MM.1S (cell line): ENCODE results near the gene KDM2A.

ENCODE experiments used
- DNase-seq: peaks from one replicate; pipeline ENCODE4 v3.0.0-alpha.2; 2015
- H2AFZ ChIP-seq: fragments of 300-600 bp; sonication (generic); 2 replicates; pipeline ENCODE4 v1.6.0; 2016; ENCODE audit warnings: antibody characterized with exemption, low read length
- H3F3A ChIP-seq: fragments of 300-600 bp; sonication (generic); 2 replicates; pipeline ENCODE4 v1.6.1; 2016; ENCODE audit warnings: mild to moderate bottlenecking, antibody characterized with exemption, low read length, moderate library complexity, mixed read lengths; ENCODE audit not compliant: insufficient read depth
- H3K27ac ChIP-seq: fragments of 300-600 bp; sonication (generic); 2 replicates; pipeline ENCODE4 v1.5.1; 2016; ENCODE audit warnings: mild to moderate bottlenecking, low read length
- H3K27me3 ChIP-seq: fragments of 300-600 bp; sonication (generic); replicated peaks from 2 replicates; pipeline ENCODE4 v1.6.0; 2016; ENCODE audit warnings: low read length; ENCODE audit not compliant: insufficient read depth
- H3K36me3 ChIP-seq: fragments of 300-600 bp; sonication (generic); replicated peaks from 2 replicates; pipeline ENCODE4 v1.6.1; 2016; ENCODE audit warnings: mild to moderate bottlenecking, low read length, mixed read lengths; ENCODE audit not compliant: insufficient read depth
- H3K4me1 ChIP-seq: fragments of 300-600 bp; sonication (generic); 2 replicates; pipeline ENCODE4 v1.6.1; 2016; ENCODE audit warnings: low read length, mixed read lengths
- H3K4me2 ChIP-seq: fragments of 300-600 bp; sonication (generic); 2 replicates; pipeline ENCODE4 v1.6.0; 2016; ENCODE audit warnings: low read depth, low read length
- H3K4me3 ChIP-seq: fragments of 300-600 bp; sonication (generic); 2 replicates; pipeline ENCODE4 v1.5.1; 2016; ENCODE audit warnings: low read length, mixed read lengths
- H3K79me2 ChIP-seq: fragments of 300-600 bp; sonication (generic); 2 replicates; pipeline ENCODE4 v1.6.1; 2016; ENCODE audit warnings: mixed run types, low read length, mixed read lengths
- H3K9ac ChIP-seq: fragments of 300-600 bp; sonication (generic); 2 replicates; pipeline ENCODE4 v1.6.1; 2016; ENCODE audit warnings: low read length, mixed read lengths
- H3K9me2 ChIP-seq: fragments of 300-600 bp; sonication (generic); replicated peaks from 2 replicates; pipeline ENCODE4 v1.6.1; 2016; ENCODE audit warnings: mild to moderate bottlenecking, low read length, mixed read lengths; ENCODE audit not compliant: insufficient read depth
- H3K9me3 ChIP-seq: fragments of 300-600 bp; sonication (generic); replicated peaks from 2 replicates; pipeline ENCODE4 v1.6.1; 2016; ENCODE audit warnings: mild to moderate bottlenecking, low read length, mixed read lengths; ENCODE audit not compliant: insufficient read depth
- H4K20me1 ChIP-seq: fragments of 300-600 bp; sonication (generic); 2 replicates; pipeline ENCODE4 v1.6.1; 2016; ENCODE audit warnings: mild to moderate bottlenecking, low read length, moderate library complexity, mixed read lengths; ENCODE audit not compliant: insufficient read depth
- CTCF ChIP-seq: fragments of 300-600 bp; sonication (generic); IDR thresholded peaks from 2 replicates; pipeline ENCODE4 v1.5.1; 2016; ENCODE audit warnings: antibody characterized with exemption, low read length, mixed read lengths
- EZH2 ChIP-seq: fragments of 300-600 bp; sonication (generic); optimal IDR thresholded peaks from 2 replicates; pipeline ENCODE3; 2017; ENCODE audit warnings: low read depth, mild to moderate bottlenecking, antibody characterized with exemption, low read length, mixed read lengths
- EZH2phosphoT487 ChIP-seq: fragments of 300-600 bp; sonication (generic); IDR thresholded peaks from 2 replicates; pipeline ENCODE4 v1.6.1; 2018; ENCODE audit warnings: antibody characterized with exemption, low read length

KDM2A gene

DNA sequence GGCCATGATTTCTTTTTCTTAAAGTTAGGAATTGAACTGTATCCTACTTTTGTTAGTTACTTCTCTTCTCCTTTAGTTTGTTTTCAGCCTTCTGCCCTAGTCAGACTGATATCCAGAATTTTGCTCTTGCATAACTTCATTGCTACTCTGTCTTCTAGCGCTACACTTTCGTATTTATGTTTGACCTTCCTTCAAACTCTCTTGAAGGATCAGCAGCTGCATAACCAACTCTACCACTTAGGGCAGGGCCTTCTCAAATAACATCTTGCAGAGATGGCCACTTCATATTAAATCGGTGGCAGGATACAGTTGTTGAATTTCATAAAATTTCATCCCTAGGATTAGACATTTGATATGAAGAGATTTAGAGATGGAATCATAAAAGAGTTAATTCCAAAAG is 43.9 kb downstream of the KDM2A start:
- peaks cover 100% of the 10 kb centered on the region for H3K79me2 ChIP-seq
- H4K20me1 ChIP-seq: peaks cover 9% of the 10 kb centered on the region
- no peak overlapping the region for H3K4me3 ChIP-seq

DNA sequence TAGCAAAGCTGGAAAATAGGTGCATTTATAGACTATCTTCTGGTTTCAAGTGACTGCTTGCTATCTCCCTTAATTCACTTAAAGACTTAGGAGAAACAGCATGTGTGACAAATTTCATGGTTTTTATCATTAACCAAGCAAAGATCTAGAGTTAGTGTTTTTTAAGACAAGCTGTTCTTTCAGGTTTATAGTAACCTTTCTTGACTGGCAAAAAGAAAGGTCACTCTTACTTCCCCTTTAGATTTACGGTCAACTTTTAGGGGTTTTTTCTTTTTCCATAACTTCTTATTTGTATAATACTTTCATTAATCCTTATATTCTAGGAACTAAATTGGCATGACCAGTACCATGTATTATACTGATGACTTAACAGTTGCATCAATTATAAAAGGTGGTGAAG is 46.6 kb downstream of the KDM2A start:
- Histone ChIP-seq H3K9ac (no peak overlapping the region), H3K9me3 (no peaks in the 10 kb centered on the region), H2AFZ (no peak overlapping the region), H3K4me2 (no peak overlapping the region), H3F3A (peaks cover 21% of the 10 kb centered on the region), H3K4me3 (no peak overlapping the region), H3K4me1 (peaks cover 7% of the 10 kb centered on the region), H3K27ac (no peak overlapping the region), H3K79me2 (peaks cover 98% of the 10 kb centered on the region), H4K20me1 (no peaks in the 10 kb centered on the region; the same call in 1 of the 2 replicates), H3K36me3 (no peaks in the 10 kb centered on the region), H3K27me3 (no peaks in the 10 kb centered on the region), H3K9me2 (no peaks in the 10 kb centered on the region)
- no peak for DNase-seq
- TF ChIP-seq EZH2 (no peak), CTCF (no peak), EZH2phosphoT487 (no peak)

More for the DNA sequence above, 43.9 kb downstream of the KDM2A start:
- Histone ChIP-seq H3K27ac (no peak overlapping the region), H3K4me1 (peaks cover 7% of the 10 kb centered on the region; the same call in 1 of the 2 replicates), H2AFZ (no peak overlapping the region), H3K9me2 (no peaks in the 10 kb centered on the region), H3K4me2 (no peak overlapping the region), H3K9me3 (no peaks in the 10 kb centered on the region), H3K27me3 (no peaks in the 10 kb centered on the region), H3F3A (0 out of 2 replicates have a peak, but pooled peaks cover 1% of the 10 kb centered on the region), H3K36me3 (no peaks in the 10 kb centered on the region), H3K9ac (no peak overlapping the region)
- TF ChIP-seq CTCF: no peak
- TF ChIP-seq EZH2: no peak
- no peak for TF ChIP-seq EZH2phosphoT487
- no peak for DNase-seq

DNA sequence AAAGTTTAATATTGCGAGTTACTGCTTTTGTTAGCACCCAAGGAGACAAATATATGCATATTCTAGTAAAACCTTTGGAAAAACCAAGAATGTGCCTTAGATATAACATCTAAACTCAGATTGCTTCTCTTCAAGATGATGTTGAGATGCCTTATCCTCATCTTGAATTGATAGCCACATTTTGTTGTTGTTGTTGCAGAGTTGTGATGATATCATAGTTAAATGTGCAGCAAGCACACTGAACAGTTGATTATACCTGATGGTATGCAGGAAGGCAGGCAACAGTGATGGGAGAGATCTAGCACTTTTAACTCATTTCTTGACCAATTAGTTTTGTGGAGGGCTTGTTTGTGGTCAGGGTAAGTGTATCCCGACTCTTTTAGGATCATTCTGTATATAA is 48.0 kb downstream of the KDM2A start:
- Histone ChIP-seq H3K4me1 (peaks cover 15% of the 10 kb centered on the region), H3K27me3 (no peaks in the 10 kb centered on the region), H3K4me2 (no peak overlapping the region), H4K20me1 (no peaks in the 10 kb centered on the region), H3K9me2 (no peaks in the 10 kb centered on the region), H3K4me3 (no peak overlapping the region), H3K9me3 (no peaks in the 10 kb centered on the region), H3K79me2 (peaks cover 98% of the 10 kb centered on the region), H2AFZ (no peak overlapping the region), H3K36me3 (0 out of 2 replicates have a peak, but pooled peaks cover under 1% of the 10 kb centered on the region), H3K9ac (no peak overlapping the region), H3K27ac (no peak overlapping the region), H3F3A (peaks cover 27% of the 10 kb centered on the region)
- TF ChIP-seq EZH2phosphoT487 (no peak), EZH2 (no peak), CTCF (no peak)
- DNase-seq: no peak
